Neural crest cell (in vitro differentiated cells): ENCODE data around the gene SPATA31C1. TPM values are rescaled to one million over a fixed set of nuclear protein-coding genes. Genes with fewer than 3 reads are reported as not detected.

Source experiments
- DNase-seq: peaks from one replicate; pipeline ENCODE4 v3.0.0; 2021; ENCODE audit warnings: low read depth, mixed read lengths, low spot score
- H3K27ac Mint-ChIP-seq: one replicate; pipeline ENCODE4 v1.8.0; 2021; ENCODE audit warnings: mild to moderate bottlenecking, mixed read lengths; ENCODE audit not compliant: unreplicated experiment
- H3K27me3 Mint-ChIP-seq: 2 replicates; pipeline ENCODE4 v1.8.0; 2021; ENCODE audit warnings: low read depth, mild to moderate bottlenecking, mixed read lengths
- H3K36me3 Mint-ChIP-seq: 2 replicates; pipeline ENCODE4 v1.8.0; 2021; ENCODE audit warnings: low read depth, mild to moderate bottlenecking, mixed read lengths
- H3K4me1 Mint-ChIP-seq: 2 replicates; pipeline ENCODE4 v1.8.0; 2021; ENCODE audit warnings: mixed read lengths
- H3K4me3 Mint-ChIP-seq: one replicate; pipeline ENCODE4 v1.8.0; 2021; ENCODE audit warnings: mild to moderate bottlenecking, mixed read lengths
- H3K9me3 Mint-ChIP-seq: 2 replicates; pipeline ENCODE4 v1.8.0; 2021; ENCODE audit warnings: mixed read lengths
- CTCF ChIP-seq: fragments of 200-600 bp; sonication (generic); conservative IDR thresholded peaks from 2 replicates; pipeline ENCODE4 v1.5.0; 2021; ENCODE audit warnings: antibody characterized with exemption, mild to moderate bottlenecking
- total RNA-seq: library from RNA; stranded (reverse); gene quantifications from 2 replicates; pipeline ENCODE4 v1.2.1, GENCODE V29; 2021

The SPATA31C1 gene
- total RNA-seq, 1 donor from 2014 or later = 1.4 TPM

- no peak overlapping the region for H3K4me3 Mint-ChIP-seq
- H3K4me1 Mint-ChIP-seq = no peaks in the 10 kb centered on the region
- peak overlapping the region; percentile 12 for H3K27ac Mint-ChIP-seq
- H3K27me3 Mint-ChIP-seq = no peaks in the 10 kb centered on the region
- TF ChIP-seq CTCF = no peak
- DNase-seq = no peak
- no peaks in the 10 kb centered on the region for H3K36me3 Mint-ChIP-seq
- no peaks in the 10 kb centered on the region for H3K9me3 Mint-ChIP-seq
Measured at GRCh38 chr9:87884578-87885459, 32.9 kb upstream of the SPATA31C1 start.

- no peak for DNase-seq
- H3K27me3 Mint-ChIP-seq = no peaks in the 10 kb centered on the region
- H3K4me1 Mint-ChIP-seq = no peaks in the 10 kb centered on the region
- no peaks in the 10 kb centered on the region for H3K9me3 Mint-ChIP-seq
- H3K27ac Mint-ChIP-seq = peak overlapping the region; percentile 12
- H3K36me3 Mint-ChIP-seq = no peaks in the 10 kb centered on the region
- TF ChIP-seq CTCF = no peak
- no peak overlapping the region for H3K4me3 Mint-ChIP-seq
Measured at GRCh38 chr9:87885484-87886189, 32.1 kb upstream of the SPATA31C1 start.

- no peaks in the 10 kb centered on the region for H3K36me3 Mint-ChIP-seq
- no peak for TF ChIP-seq CTCF
- H3K4me1 Mint-ChIP-seq = no peaks in the 10 kb centered on the region
- no peak overlapping the region for H3K27ac Mint-ChIP-seq
- no peaks in the 10 kb centered on the region for H3K9me3 Mint-ChIP-seq
- H3K4me3 Mint-ChIP-seq = no peak overlapping the region
- no peaks in the 10 kb centered on the region for H3K27me3 Mint-ChIP-seq
- no peak for DNase-seq
Measured at GRCh38 chr9:87886210-87886932, 31.4 kb upstream of the SPATA31C1 start.

GRCh38 chr9:87886933-87887505, 30.7 kb upstream of the SPATA31C1 start:
- Mint-ChIP-seq H3K9me3 (no peaks in the 10 kb centered on the region), H3K4me1 (no peaks in the 10 kb centered on the region), H3K27ac (no peak overlapping the region), H3K27me3 (no peaks in the 10 kb centered on the region), H3K4me3 (no peak overlapping the region), H3K36me3 (no peaks in the 10 kb centered on the region)
- no peak for DNase-seq
- no peak for TF ChIP-seq CTCF
